ENCODE measurements around the gene TMEM52.

DNA sequence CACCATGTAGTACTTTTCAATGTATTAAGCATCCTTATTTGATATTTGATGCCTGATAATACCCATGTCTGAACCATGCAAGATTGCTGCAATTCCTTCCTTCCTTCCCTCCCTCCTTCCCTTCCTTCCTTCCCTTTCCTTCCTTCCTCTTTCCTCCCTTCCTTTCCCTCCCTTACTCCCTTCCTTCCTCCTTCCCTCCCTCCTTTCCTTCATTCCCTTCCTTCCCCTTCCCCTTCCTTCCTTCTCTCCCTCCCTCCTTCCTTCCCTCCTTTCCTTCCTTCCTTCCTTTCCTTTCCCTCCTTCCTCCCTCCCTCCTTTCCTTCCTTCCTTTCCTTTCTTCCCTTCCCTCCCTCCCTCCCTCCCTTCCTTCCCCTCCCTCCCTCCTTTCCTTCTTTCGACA lies 29.7 kb upstream of the TMEM52 start:
- no peak for TF ChIP-seq EZH2 (IDR thresholded peaks at IDR 0.05; ENCODE audit: borderline replicate concordance, low read depth, low read length, poor library complexity, severe bottlenecking)
- TF ChIP-seq, protein P1, sequence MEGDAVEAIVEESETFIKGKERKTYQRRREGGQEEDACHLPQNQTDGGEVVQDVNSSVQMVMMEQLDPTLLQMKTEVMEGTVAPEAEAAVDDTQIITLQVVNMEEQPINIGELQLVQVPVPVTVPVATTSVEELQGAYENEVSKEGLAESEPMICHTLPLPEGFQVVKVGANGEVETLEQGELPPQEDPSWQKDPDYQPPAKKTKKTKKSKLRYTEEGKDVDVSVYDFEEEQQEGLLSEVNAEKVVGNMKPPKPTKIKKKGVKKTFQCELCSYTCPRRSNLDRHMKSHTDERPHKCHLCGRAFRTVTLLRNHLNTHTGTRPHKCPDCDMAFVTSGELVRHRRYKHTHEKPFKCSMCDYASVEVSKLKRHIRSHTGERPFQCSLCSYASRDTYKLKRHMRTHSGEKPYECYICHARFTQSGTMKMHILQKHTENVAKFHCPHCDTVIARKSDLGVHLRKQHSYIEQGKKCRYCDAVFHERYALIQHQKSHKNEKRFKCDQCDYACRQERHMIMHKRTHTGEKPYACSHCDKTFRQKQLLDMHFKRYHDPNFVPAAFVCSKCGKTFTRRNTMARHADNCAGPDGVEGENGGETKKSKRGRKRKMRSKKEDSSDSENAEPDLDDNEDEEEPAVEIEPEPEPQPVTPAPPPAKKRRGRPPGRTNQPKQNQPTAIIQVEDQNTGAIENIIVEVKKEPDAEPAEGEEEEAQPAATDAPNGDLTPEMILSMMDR (conservative IDR thresholded peaks at IDR 0.05; ENCODE audit: low read depth, low read length) = no peak

Data from A673 (cell line).